ENCODE results near the gene NELL2.

DNA sequence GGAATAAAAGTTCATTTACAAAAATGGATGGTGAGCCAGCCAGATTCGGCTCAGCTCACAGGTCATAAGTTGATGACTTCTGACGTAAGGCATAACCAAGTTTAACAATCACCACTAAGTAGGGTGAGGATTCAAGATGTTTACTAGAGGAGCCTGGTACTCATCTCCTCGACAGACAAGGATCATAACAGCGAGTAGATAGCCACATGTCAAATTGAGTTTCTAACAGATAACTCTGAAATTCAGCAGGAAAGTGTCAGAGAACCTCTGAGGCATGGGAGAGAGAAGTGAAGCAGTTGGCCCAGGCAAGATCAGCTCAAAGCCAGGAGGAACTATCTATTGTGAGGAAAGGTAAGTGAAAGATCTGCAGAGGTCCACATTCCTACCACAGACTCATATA is 208.7 kb downstream of the NELL2 start:
- TF ChIP-seq POLR2A (IDR thresholded peaks at IDR 0.05) (no peak), CTCF (IDR thresholded peaks at IDR 0.05) (no peak), POLR2AphosphoS5 (IDR thresholded peaks at IDR 0.05) (no peak), EP300 (IDR thresholded peaks at IDR 0.05) (no peak)

All from stomach (tissue), 4 donors.